Cortex of kidney (tissue), 1 donor: ENCODE data around the gene IL20RA.
"Not testable (repeated sequence)": the region's sequence is repeated elsewhere in the genome, so short reads cannot be mapped to it uniquely, and the experiment has no call there.

Source experiments
- DNase-seq: peaks from one replicate; lab custom pipeline; 2025; lab: John Stamatoyannopoulos, UW

Gene IL20RA

GRCh38 chr6:137008204-137008603 lies 36.6 kb downstream of the IL20RA start:
- no peak for DNase-seq

- no peak for DNase-seq
Measured at GRCh38 chr6:137006056-137006455, 38.7 kb downstream of the IL20RA start.

GRCh38 chr6:137005073-137005472 lies 39.7 kb downstream of the IL20RA start:
- no peak for DNase-seq

- no peak for DNase-seq
Measured at GRCh38 chr6:137002505-137002904, 42.3 kb downstream of the IL20RA start.

GRCh38 chr6:137001977-137002302 lies 42.8 kb downstream of the IL20RA start:
- DNase-seq: no peak

GRCh38 chr6:137001299-137001976 lies 43.3 kb downstream of the IL20RA start:
- no peak for DNase-seq

- DNase-seq: no peak
Measured at GRCh38 chr6:137000825-137001224, 43.9 kb downstream of the IL20RA start.

GRCh38 chr6:136995521-136995920 lies 49.2 kb downstream of the IL20RA start:
- no peak for DNase-seq

- no peak for DNase-seq
Measured at GRCh38 chr6:136994782-136995181, 50.0 kb downstream of the IL20RA start.

GRCh38 chr6:136992113-136992512 lies 52.7 kb downstream of the IL20RA start:
- no peak for DNase-seq

- no peak for DNase-seq
Measured at GRCh38 chr6:136991646-136992045, 53.1 kb downstream of the IL20RA start.

GRCh38 chr6:136990754-136991153 lies 54.0 kb downstream of the IL20RA start:
- no peak for DNase-seq

- no peak for DNase-seq
Measured at GRCh38 chr6:136990242-136990578, 54.6 kb downstream of the IL20RA start.

GRCh38 chr6:136989571-136990241 lies 55.1 kb downstream of the IL20RA start:
- no peak for DNase-seq

- no peak for DNase-seq
Measured at GRCh38 chr6:136987526-136987925, 57.2 kb downstream of the IL20RA start.

GRCh38 chr6:136985502-136985901 lies 59.3 kb downstream of the IL20RA start:
- no peak for DNase-seq

GRCh38 chr6:136984578-136984977 lies 60.2 kb downstream of the IL20RA start:
- no peak for DNase-seq

GRCh38 chr6:136983687-136984086 lies 61.1 kb downstream of the IL20RA start:
- no peak for DNase-seq

- DNase-seq: no peak
Measured at GRCh38 chr6:136982928-136983327, 61.8 kb downstream of the IL20RA start.

GRCh38 chr6:136980070-136980469 lies 64.7 kb downstream of the IL20RA start:
- no peak for DNase-seq

GRCh38 chr6:136979206-136979605 lies 65.6 kb downstream of the IL20RA start:
- no peak for DNase-seq

- DNase-seq: no peak
Measured at GRCh38 chr6:136977075-136977474, 67.7 kb downstream of the IL20RA start.

GRCh38 chr6:136975089-136975715 lies 69.6 kb downstream of the IL20RA start:
- DNase-seq: no peak

- DNase-seq: not testable (repeated sequence)
Measured at GRCh38 chr6:136973781-136974180, 71.0 kb downstream of the IL20RA start.
